Suprapubic skin (tissue), 4 donors: Measurements from ENCODE around the gene WDFY1. TPM values are rescaled to one million over a fixed set of nuclear protein-coding genes. Genes with fewer than 3 reads are reported as not detected.
A peak's percentile ranks its signal among the peaks of the same experiment; 100 is the strongest.

Experiments
- DNase-seq, 2 donors: peaks; one replicate each; pipeline ENCODE4 v3.0.0-alpha.2; 2019; ENCODE audit warnings: low spot score in 2 of 2
- H3K27ac ChIP-seq: fragments of 200-600 bp; sonication (generic); one replicate; pipeline ENCODE4 v1.5.1; 2019
- H3K27me3 ChIP-seq: fragments of 200-600 bp; sonication (generic); one replicate; pipeline ENCODE4 v1.5.1; 2019
- H3K36me3 ChIP-seq: fragments of 200-600 bp; sonication (generic); one replicate; pipeline ENCODE4 v1.5.1; 2019
- H3K4me1 ChIP-seq: fragments of 200-600 bp; sonication (generic); one replicate; pipeline ENCODE4 v1.5.1; 2019
- H3K4me3 ChIP-seq: fragments of 200-600 bp; sonication (generic); one replicate; pipeline ENCODE4 v1.5.1; 2019; ENCODE audit warnings: mild to moderate bottlenecking
- H3K9me3 ChIP-seq: fragments of 200-600 bp; sonication (generic); one replicate; pipeline ENCODE4 v1.5.1; 2019
- CTCF ChIP-seq, 2 donors: fragments of 200-600 bp in 1 of 2; fragments of 450-650 bp in 1 of 2; sonication (generic) in 1 of 2; IDR thresholded peaks; one replicate each; pipeline ENCODE4 v1.5.1; 2016 to 2019; ENCODE audit warnings: antibody characterized with exemption in 2 of 2, mild to moderate bottlenecking in 1 of 2, moderate library complexity in 1 of 2
- EP300 ChIP-seq: sonication (generic); formaldehyde crosslinking; IDR thresholded peaks from one replicate; pipeline ENCODE4 v1.6.1; 2017; ENCODE audit warnings: antibody characterized with exemption
- POLR2A ChIP-seq, 2 donors: fragments of 450-650 bp; IDR thresholded peaks; one replicate each; pipeline ENCODE4 v1.6.1; 2017; ENCODE audit warnings: antibody characterized with exemption in 2 of 2, mild to moderate bottlenecking in 2 of 2, moderate library complexity in 2 of 2
- POLR2AphosphoS5 ChIP-seq, 3 donors: sonication (generic); formaldehyde crosslinking; IDR thresholded peaks; one replicate each; pipeline ENCODE4 v1.6.1; 2017; ENCODE audit warnings: antibody characterized with exemption in 3 of 3
- WGBS: methylation state at CpG from one replicate; pipeline ENCODE4 v1.1.5; 2018; 5-methylcytosine and 5-hydroxymethylcytosine counted together
- total RNA-seq, 4 donors: library from RNA; depleted of rRNA; stranded (reverse); fragments of >200 nt; gene quantifications; one replicate each; pipeline ENCODE4 v1.1.0, GENCODE V29; 2016

The WDFY1 gene
- total RNA-seq, 4 donors from 2014 or later: 20.2 to 39.8 (median 32.6) TPM

GRCh38 chr2:223969856-223970255 lies 24.7 kb upstream of the WDFY1 start:
- 97% methylated on average over 1 of the region's 1 CpG for WGBS
- peaks cover 31% of the 10 kb centered on the region for H3K36me3 ChIP-seq
- no peak overlapping the region for H3K27ac ChIP-seq
- H3K4me1 ChIP-seq: no peaks in the 10 kb centered on the region
- H3K27me3 ChIP-seq: no peaks in the 10 kb centered on the region
- no peak overlapping the region for H3K4me3 ChIP-seq
- H3K9me3 ChIP-seq: no peaks in the 10 kb centered on the region
- no peak for DNase-seq
- no peak for TF ChIP-seq POLR2A (IDR thresholded peaks at IDR 0.05)
- TF ChIP-seq POLR2AphosphoS5 (IDR thresholded peaks at IDR 0.05): no peak
- no peak for TF ChIP-seq CTCF (IDR thresholded peaks at IDR 0.05)
- no peak for TF ChIP-seq EP300

- Histone ChIP-seq H3K9me3 (no peaks in the 10 kb centered on the region), H3K4me1 (no peaks in the 10 kb centered on the region), H3K27me3 (no peaks in the 10 kb centered on the region), H3K4me3 (no peak overlapping the region), H3K27ac (no peak overlapping the region), H3K36me3 (peaks cover 35% of the 10 kb centered on the region)
- 65% methylated on average over 3 of the region's 3 CpGs for WGBS
- TF ChIP-seq EP300: no peak
- no peak for TF ChIP-seq POLR2AphosphoS5 (IDR thresholded peaks at IDR 0.05)
- TF ChIP-seq CTCF (IDR thresholded peaks at IDR 0.05): no peak
- DNase-seq: no peak
These were observed 24.2 kb upstream of the WDFY1 start for GRCh38 chr2:223969315-223969714.

GRCh38 chr2:223967981-223968380 lies 22.8 kb upstream of the WDFY1 start:
- 82% methylated on average over 2 of the region's 2 CpGs for WGBS

GRCh38 chr2:223959688-223960087 lies 14.6 kb upstream of the WDFY1 start:
- Histone ChIP-seq H3K4me1 (peaks cover 58% of the 10 kb centered on the region), H3K36me3 (peaks cover 22% of the 10 kb centered on the region), H3K9me3 (no peaks in the 10 kb centered on the region), H3K4me3 (no peak overlapping the region), H3K27me3 (no peaks in the 10 kb centered on the region), H3K27ac (no peak overlapping the region)
- WGBS: 40% methylated on average over 5 of the region's 5 CpGs
- TF ChIP-seq POLR2A (IDR thresholded peaks at IDR 0.05): no peak
- no peak for TF ChIP-seq CTCF (IDR thresholded peaks at IDR 0.05)
- TF ChIP-seq EP300: no peak
- no peak for TF ChIP-seq POLR2AphosphoS5 (IDR thresholded peaks at IDR 0.05)
- DNase-seq: no peak

More at GRCh38 chr2:223967981-223968380, 22.8 kb upstream of the WDFY1 start:
- Histone ChIP-seq H3K27ac (no peak overlapping the region), H3K36me3 (peaks cover 39% of the 10 kb centered on the region), H3K27me3 (no peaks in the 10 kb centered on the region), H3K4me3 (no peak overlapping the region), H3K4me1 (no peaks in the 10 kb centered on the region), H3K9me3 (no peaks in the 10 kb centered on the region)
- DNase-seq: no peak
- TF ChIP-seq POLR2A (IDR thresholded peaks at IDR 0.05): no peak
- TF ChIP-seq EP300: no peak
- no peak for TF ChIP-seq CTCF (IDR thresholded peaks at IDR 0.05)
- TF ChIP-seq POLR2AphosphoS5 (IDR thresholded peaks at IDR 0.05): no peak

- 0% methylated on average over 45 of the region's 65 CpGs for WGBS
- H3K27ac ChIP-seq: peak within 1 kb of the TSS; percentile 84
- H3K4me3 ChIP-seq: peak within 1 kb of the TSS; percentile 99
These were observed 12.1 kb upstream of the WDFY1 start, which contains the start of gene MRPL44 for GRCh38 chr2:223957092-223957851. TSS of gene MRPL44 (plus strand) at chr2:223957463. CDS start at chr2:223957473, 10 bp downstream.

More at GRCh38 chr2:223957092-223957851, 12.1 kb upstream of the WDFY1 start, which contains the start of gene MRPL44:
- H3K4me1 ChIP-seq: peaks cover 52% of the 10 kb centered on the region
- DNase-seq: peak; percentile 97
- no peaks in the 10 kb centered on the region for H3K9me3 ChIP-seq
- no peaks in the 10 kb centered on the region for H3K27me3 ChIP-seq
- TF ChIP-seq POLR2A (IDR thresholded peaks at IDR 0.05) (no peak), EP300 (no peak), CTCF (IDR thresholded peaks at IDR 0.05) (no peak), POLR2AphosphoS5 (IDR thresholded peaks at IDR 0.05) (peak in 2 of 3 donors; percentile 63 to 100)
- peaks cover 13% of the 10 kb centered on the region for H3K36me3 ChIP-seq
